GM21723 (cell line): ENCODE results near the gene ITPR1.

Experiments used
- ATAC-seq: cut with Tn5 transposase; IDR thresholded peaks from one replicate; pipeline ENCODE4 v1.9.1; 2021; ENCODE audit warnings: mild to moderate bottlenecking, moderate library complexity; ENCODE audit not compliant: unreplicated experiment

ITPR1 gene

GRCh38 chr3:4508048-4508981, 15.2 kb downstream of the ITPR1 start:
- ATAC-seq = peak; percentile 62

GRCh38 chr3:4509043-4509442, 15.9 kb downstream of the ITPR1 start:
- no peak for ATAC-seq

- ATAC-seq = no peak
Measured at GRCh38 chr3:4509983-4510755, 17.0 kb downstream of the ITPR1 start.

GRCh38 chr3:4511491-4512262, 18.5 kb downstream of the ITPR1 start:
- ATAC-seq = no peak

- ATAC-seq = no peak
Measured at GRCh38 chr3:4512895-4513616, 19.9 kb downstream of the ITPR1 start.

GRCh38 chr3:4514321-4514720, 21.2 kb downstream of the ITPR1 start:
- ATAC-seq = no peak

- no peak for ATAC-seq
Measured at GRCh38 chr3:4514916-4515315, 21.8 kb downstream of the ITPR1 start.

- no peak for ATAC-seq
Measured at GRCh38 chr3:4515916-4516579, 22.9 kb downstream of the ITPR1 start.

GRCh38 chr3:4517093-4517492, 23.9 kb downstream of the ITPR1 start:
- no peak for ATAC-seq

GRCh38 chr3:4517643-4518311, 24.6 kb downstream of the ITPR1 start:
- no peak for ATAC-seq

GRCh38 chr3:4520033-4520816, 27.1 kb downstream of the ITPR1 start:
- ATAC-seq = no peak

- no peak for ATAC-seq
Measured at GRCh38 chr3:4522947-4523346, 29.8 kb downstream of the ITPR1 start.

- no peak for ATAC-seq
Measured at GRCh38 chr3:4523710-4524698, 30.9 kb downstream of the ITPR1 start.

- no peak for ATAC-seq
Measured at GRCh38 chr3:4525560-4526223, 32.5 kb downstream of the ITPR1 start.

GRCh38 chr3:4528320-4528719, 35.2 kb downstream of the ITPR1 start:
- ATAC-seq = no peak

- ATAC-seq = no peak
Measured at GRCh38 chr3:4528819-4529600, 35.9 kb downstream of the ITPR1 start.
